Hepatocyte (in vitro differentiated cells): Measurements from ENCODE around the gene APOL5. TPM values are rescaled to one million over a fixed set of nuclear protein-coding genes. Genes with fewer than 3 reads are reported as not detected.

Experiments
- DNase-seq: peaks from one replicate; pipeline ENCODE4 v3.0.0-alpha.2; 2016; ENCODE audit warnings: low spot score
- H2AFZ ChIP-seq: fragments of 200-600 bp; sonication (generic); 2 replicates; pipeline ENCODE4 v1.6.0; 2016; ENCODE audit warnings: antibody characterized with exemption, mild to moderate bottlenecking
- H3K27ac ChIP-seq: fragments of 200-600 bp; sonication (generic); 2 replicates; pipeline ENCODE4 v1.5.1; 2016; ENCODE audit warnings: mild to moderate bottlenecking
- H3K27me3 ChIP-seq: fragments of 200-600 bp; sonication (generic); 2 replicates; pipeline ENCODE4 v1.6.1; 2016
- H3K36me3 ChIP-seq: fragments of 200-600 bp; sonication (generic); replicated peaks from 2 replicates; pipeline ENCODE4 v1.5.1; 2016; ENCODE audit warnings: low read depth; ENCODE audit not compliant: insufficient read depth
- H3K4me1 ChIP-seq: fragments of 200-600 bp; sonication (generic); 2 replicates; pipeline ENCODE4 v1.5.1; 2016; ENCODE audit warnings: mild to moderate bottlenecking, moderate library complexity; ENCODE audit not compliant: insufficient read depth
- H3K4me2 ChIP-seq: fragments of 200-600 bp; sonication (generic); 2 replicates; pipeline ENCODE4 v1.6.0; 2016
- H3K4me3 ChIP-seq: fragments of 200-600 bp; sonication (generic); 2 replicates; pipeline ENCODE4 v1.5.1; 2016; ENCODE audit warnings: mild to moderate bottlenecking
- H3K79me2 ChIP-seq: fragments of 200-600 bp; sonication (generic); 2 replicates; pipeline ENCODE4 v1.6.0; 2017; ENCODE audit warnings: mild to moderate bottlenecking
- H3K9me2 ChIP-seq: fragments of 200-600 bp; sonication (generic); replicated peaks from 2 replicates; pipeline ENCODE4 v1.6.0; 2017; ENCODE audit warnings: mild to moderate bottlenecking; ENCODE audit not compliant: insufficient read depth
- H3K9me3 ChIP-seq: fragments of 200-600 bp; sonication (generic); 2 replicates; pipeline ENCODE4 v1.5.1; 2016; ENCODE audit warnings: low read depth, mild to moderate bottlenecking
- H4K20me1 ChIP-seq: fragments of 200-600 bp; sonication (generic); 2 replicates; pipeline ENCODE4 v1.6.0; 2016; ENCODE audit warnings: mild to moderate bottlenecking; ENCODE audit not compliant: insufficient read depth, poor library complexity, severe bottlenecking
- CTCF ChIP-seq: fragments of 200-600 bp; sonication (generic); IDR thresholded peaks from 2 replicates; pipeline ENCODE4 v1.5.1; 2016; ENCODE audit warnings: antibody characterized with exemption, mild to moderate bottlenecking; ENCODE audit not compliant: poor library complexity
- EZH2 ChIP-seq: fragments of 200-600 bp; sonication (generic); IDR thresholded peaks from 2 replicates; pipeline ENCODE4 v1.6.1; 2016; ENCODE audit warnings: antibody characterized with exemption, mild to moderate bottlenecking, borderline replicate concordance
- EZH2phosphoT487 ChIP-seq: fragments of 200-600 bp; sonication (generic); IDR thresholded peaks from one replicate; pipeline ENCODE4 v1.6.1; 2018; ENCODE audit warnings: antibody characterized with exemption, mild to moderate bottlenecking, low read depth, moderate library complexity; ENCODE audit not compliant: unreplicated experiment, severe bottlenecking
- WGBS: methylation state at CpG from one replicate; pipeline ENCODE4 v1.1.6; 2016; ENCODE audit warnings: low lambda C conversion rate; ENCODE audit errors: missing lambda C conversion rate; 5-methylcytosine and 5-hydroxymethylcytosine counted together
- polyA plus RNA-seq: library from polyadenylated mRNA; unstranded; fragments of >200 nt; fragmentation: Nextera tagmentation; extraction: Ambion mirVana; gene quantifications from 2 replicates; pipeline ENCODE4 v1.2.1, GENCODE V29; 2016
- total RNA-seq: library from RNA; depleted of rRNA; stranded (reverse); fragments of >200 nt; gene quantifications from 2 replicates; pipeline ENCODE4 v1.2.3, GENCODE V29; 2014

Gene APOL5
- total and polyA plus RNA-seq, 2 experiments from 2014 or later: not detected

- 96% methylated on average over 1 of the region's 1 CpG for WGBS
- H3K36me3 ChIP-seq: no peaks in the 10 kb centered on the region
- no peaks in the 10 kb centered on the region for H3K9me2 ChIP-seq
- no peaks in the 10 kb centered on the region for H3K9me3 ChIP-seq
- H4K20me1 ChIP-seq: no peaks in the 10 kb centered on the region
- no peak overlapping the region for H2AFZ ChIP-seq
- no peak overlapping the region for H3K4me3 ChIP-seq
- TF ChIP-seq CTCF (no peak), EZH2phosphoT487 (no peak), EZH2 (no peak)
- H3K79me2 ChIP-seq: peaks cover 5% of the 10 kb centered on the region
- H3K27me3 ChIP-seq: no peaks in the 10 kb centered on the region
- no peak for DNase-seq
- no peak overlapping the region for H3K4me2 ChIP-seq
- no peaks in the 10 kb centered on the region for H3K4me1 ChIP-seq
- H3K27ac ChIP-seq: no peak overlapping the region
Measured at GRCh38 chr22:35756722-35757121, 39.0 kb downstream of the APOL5 start.

GRCh38 chr22:35758394-35758793 lies 40.7 kb downstream of the APOL5 start:
- Histone ChIP-seq H2AFZ (no peak overlapping the region), H3K36me3 (no peaks in the 10 kb centered on the region), H3K79me2 (peaks cover 9% of the 10 kb centered on the region), H3K4me3 (no peak overlapping the region), H3K27me3 (no peaks in the 10 kb centered on the region), H3K9me3 (no peaks in the 10 kb centered on the region), H3K4me2 (no peak overlapping the region), H4K20me1 (no peaks in the 10 kb centered on the region), H3K9me2 (no peaks in the 10 kb centered on the region), H3K4me1 (no peaks in the 10 kb centered on the region), H3K27ac (no peak overlapping the region)
- DNase-seq: no peak
- WGBS: 92% methylated on average over 1 of the region's 1 CpG
- TF ChIP-seq CTCF (no peak), EZH2phosphoT487 (no peak), EZH2 (no peak)

- no peaks in the 10 kb centered on the region for H3K9me3 ChIP-seq
- 100% methylated on average over 1 of the region's 1 CpG for WGBS
- no peak overlapping the region for H3K4me2 ChIP-seq
- no peaks in the 10 kb centered on the region for H3K9me2 ChIP-seq
- no peak overlapping the region for H3K4me3 ChIP-seq
- no peaks in the 10 kb centered on the region for H3K27me3 ChIP-seq
- peak; percentile 16 for TF ChIP-seq CTCF
- no peak for TF ChIP-seq EZH2phosphoT487
- no peak for DNase-seq
- H4K20me1 ChIP-seq: no peaks in the 10 kb centered on the region
- H2AFZ ChIP-seq: no peak overlapping the region
- no peaks in the 10 kb centered on the region for H3K36me3 ChIP-seq
- no peak overlapping the region for H3K27ac ChIP-seq
- peaks cover 17% of the 10 kb centered on the region for H3K79me2 ChIP-seq
- H3K4me1 ChIP-seq: no peaks in the 10 kb centered on the region
Measured at GRCh38 chr22:35761037-35761436, 43.4 kb downstream of the APOL5 start.
